Aorta (tissue), 5 donors: ENCODE measurements around the gene ELF2. TPM values are rescaled to one million over a fixed set of nuclear protein-coding genes. Genes with fewer than 3 reads are reported as not detected.
"Not testable (repeated sequence)": the region's sequence is repeated elsewhere in the genome, so short reads cannot be mapped to it uniquely, and the experiment has no call there.

Experiments
- ATAC-seq: fragments of 200-7000 bp; cut with Tn5 transposase; one replicate; pipeline ENCODE4 v1.9.1; 2022; ENCODE audit warnings: moderate library complexity; ENCODE audit not compliant: low FRiP score
- DNase-seq, 2 donors: peaks; one replicate each; pipeline ENCODE4 v3.0.0-alpha.2; 2020
- H3K27ac ChIP-seq, 2 donors: one replicate each; pipeline ENCODE4 v1.5.1; 2013; ENCODE audit warnings: low read length in 2 of 2, mild to moderate bottlenecking in 2 of 2, moderate library complexity in 2 of 2, control low read depth in 1 of 2, inconsistent platforms in 1 of 2, low read depth in 1 of 2
- H3K27me3 ChIP-seq, 2 donors: one replicate each; pipeline ENCODE4 v1.6.1; 2013; ENCODE audit warnings: control low read depth in 1 of 2, low read length in 1 of 2, mild to moderate bottlenecking in 1 of 2, moderate library complexity in 1 of 2; ENCODE audit not compliant: insufficient read depth in 2 of 2, control insufficient read depth in 1 of 2
- H3K36me3 ChIP-seq, 2 donors: one replicate each; pipeline ENCODE4 v1.6.1; 2013; ENCODE audit warnings: control low read depth in 1 of 2, low read length in 1 of 2, mild to moderate bottlenecking in 1 of 2; ENCODE audit not compliant: insufficient read depth in 2 of 2, control insufficient read depth in 1 of 2
- H3K4me1 ChIP-seq, 2 donors: one replicate each; pipeline ENCODE4 v1.6.1; 2013; ENCODE audit warnings: low read length in 2 of 2, control low read depth in 1 of 2, mild to moderate bottlenecking in 1 of 2, moderate library complexity in 1 of 2; ENCODE audit not compliant: insufficient read depth in 2 of 2, control insufficient read depth in 1 of 2
- H3K4me3 ChIP-seq, 2 donors: one replicate each; pipeline ENCODE4 v1.5.1; 2013; ENCODE audit warnings: low read length in 2 of 2, control low read depth in 1 of 2, mild to moderate bottlenecking in 1 of 2
- H3K9me3 ChIP-seq: one replicate; pipeline ENCODE4 v1.6.1; 2013; ENCODE audit warnings: mild to moderate bottlenecking, low read length; ENCODE audit not compliant: control insufficient read depth
- WGBS, 2 donors: extraction: QIAGEN DNeasy Blood & Tissue Kit; methylation state at CpG; one replicate each; pipeline ENCODE4 v1.1.7; 2013; 5-methylcytosine and 5-hydroxymethylcytosine counted together
- intact Hi-C, 2 donors: fragments of 100-400 bp; cut with DNase I; formaldehyde crosslinking; loops; one replicate each; pipeline versions ENCODE4 v1.14.2 to v1.15.0; 2022
- long read RNA-seq, 2 donors: library from polyadenylated mRNA; unstranded; transcript quantifications; one replicate each; pipeline ENCODE4 v2.0.0, GENCODE V29; 2020 to 2021
- polyA plus RNA-seq, 2 donors: library from polyadenylated mRNA; stranded (reverse); fragments of 200-250 nt; gene quantifications; one replicate each; pipeline ENCODE4 v1.2.3, GENCODE V29; 2013
- total RNA-seq, 2 donors: library from RNA; stranded (reverse); fragmentation: NEBNext Ultra II Directional; extraction: Animal tissue kit (Norgen Biotek cat#: 25700); gene quantifications; one replicate each; pipeline ENCODE4 v1.2.1, GENCODE V29; 2021
- donor health status: healthy with polysubstance abuse.
- donor health status: Bipolar disorder and iron deficiency.
- donor health status: DM: no; HTN: no; CAD: no.
- donor health status: DM: no; HTN: no; CAD: no.
- donor health status: DM: yes; HTN: yes; CAD: no.

The ELF2 gene
- total RNA-seq: 100 to 1,000 TPM in 1 of 2 donors, 10 to 100 TPM in 1; 83.9 to 102 TPM
- polyA plus RNA-seq: 10 to 100 TPM; 12.3 to 32.8 TPM
- long read RNA-seq, donor 1, full-length matches to known transcripts: 5 of 45 reads
- long read RNA-seq, donor 1, partial matches to known transcripts: 11 of 45 reads
- long read RNA-seq, donor 1, other reads (novel, unspliced or antisense): 29 of 45 reads
- long read RNA-seq, donor 2, partial matches to known transcripts: 9 of 52 reads
- long read RNA-seq, donor 2, other reads (novel, unspliced or antisense): 39 of 52 reads

DNA sequence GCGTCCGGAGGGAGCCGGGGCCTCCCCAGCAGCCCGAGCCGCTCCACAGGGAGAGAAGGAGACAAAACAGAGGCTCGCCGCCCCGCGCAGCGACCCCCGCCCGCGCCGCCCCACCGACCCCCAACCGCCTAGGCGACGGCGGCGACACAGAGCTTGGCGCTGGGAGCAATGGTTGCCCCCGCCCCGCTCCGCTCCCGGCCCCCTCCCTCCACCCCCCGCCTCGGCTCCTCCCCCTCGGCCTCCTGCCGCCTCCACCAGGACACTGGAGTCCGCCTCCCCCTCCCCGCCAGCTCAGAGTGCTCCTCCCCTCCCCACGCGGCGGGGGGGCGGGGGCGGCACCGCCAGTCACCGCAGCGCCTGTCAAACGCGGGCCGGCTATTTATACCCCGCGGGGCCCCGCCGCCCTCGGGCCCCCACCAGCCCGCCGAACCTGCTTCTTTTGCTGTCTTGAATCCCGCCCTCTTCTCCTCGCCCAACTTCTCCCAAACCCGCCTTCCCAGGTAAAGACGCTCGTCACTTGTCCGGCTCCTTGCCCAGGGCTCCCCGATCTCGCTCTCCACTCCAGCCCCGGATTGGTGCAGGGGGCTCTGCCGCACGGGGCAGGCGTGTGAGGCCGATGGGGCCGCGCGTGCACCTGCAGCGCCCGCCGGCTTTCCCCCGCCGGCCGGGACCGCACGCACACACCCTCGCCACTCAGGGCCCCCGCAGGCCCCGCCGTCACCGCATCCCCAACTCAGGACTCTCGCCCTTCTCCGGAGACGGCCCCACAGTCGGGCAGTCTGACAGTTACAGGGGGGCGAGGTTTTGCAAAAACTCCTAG is at the start of gene ELF2:
Gene ELF2 (minus strand): TSS at position 170 of the 820 bp plus-strand sequence. CDS start 39,517 bp downstream, outside the sequence.
- ATAC-seq (peak; percentile 93), DNase-seq (peak; percentile 97)
- Histone ChIP-seq H3K36me3 (no peaks in the 10 kb centered on the region), H3K9me3 (no peaks in the 10 kb centered on the region), H3K4me1 (no peaks in the 10 kb centered on the region), H3K27me3 (no peaks in the 10 kb centered on the region), H3K4me3 (peak within 1 kb of the TSS; percentile 92 to 94), H3K27ac (peak within 1 kb of the TSS; percentile 99 to 100)
- intact Hi-C loops: loop anchor here (5.0 kb wide), 3 partner anchors 45 to 95 kb away; no protein-coding TSS in a partner anchor
- WGBS, 2 donors: 1% methylated on average over 55 to 83 of the region's 83 CpGs

GRCh38 chr4:139223682-139224317 is 46.8 kb upstream of the ELF2 start:
- Histone ChIP-seq H3K27ac (no peak overlapping the region), H3K36me3 (no peaks in the 10 kb centered on the region), H3K4me1 (no peaks in the 10 kb centered on the region), H3K9me3 (no peaks in the 10 kb centered on the region), H3K4me3 (no peak overlapping the region), H3K27me3 (no peaks in the 10 kb centered on the region)
- ATAC-seq (no peak), DNase-seq (peak in 1 of 2 donors; percentile 84)
- WGBS, 2 donors: 78 to 79% methylated on average over 2 of the region's 2 CpGs
- intact Hi-C loops: no loop called here

DNA sequence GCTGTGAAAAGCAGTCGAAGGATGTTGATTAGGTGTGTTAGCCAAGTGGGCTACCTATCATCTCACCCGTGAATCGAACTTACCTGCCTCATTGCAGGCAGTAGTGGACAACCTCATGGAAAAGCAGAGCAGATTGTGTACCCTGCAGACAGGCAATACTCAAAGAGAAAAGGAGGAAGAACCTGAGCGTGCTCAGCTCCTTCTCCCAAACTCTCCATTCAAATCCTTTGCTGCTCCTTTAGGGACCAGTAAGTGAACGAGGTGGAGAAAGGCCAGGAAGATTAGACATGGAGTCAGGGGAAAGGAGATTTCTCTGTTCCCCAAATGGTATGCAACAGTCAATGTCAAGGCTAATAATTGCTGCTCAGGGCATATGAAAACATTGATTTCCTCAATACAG is 45.2 kb upstream of the ELF2 start:
- no peaks in the 10 kb centered on the region for H3K27me3 ChIP-seq
- intact Hi-C loops: no loop called here
- H3K9me3 ChIP-seq: no peaks in the 10 kb centered on the region
- H3K4me3 ChIP-seq: no peak overlapping the region
- no peak overlapping the region for H3K27ac ChIP-seq
- H3K36me3 ChIP-seq: no peaks in the 10 kb centered on the region
- no peak for DNase-seq
- ATAC-seq: no peak
- 94 to 95% methylated on average over 5 of the region's 5 CpGs for WGBS, 2 donors
- H3K4me1 ChIP-seq: no peaks in the 10 kb centered on the region

GRCh38 chr4:139221687-139222086 is 44.7 kb upstream of the ELF2 start:
- intact Hi-C loops: no loop called here
- H3K4me1 ChIP-seq: no peaks in the 10 kb centered on the region
- DNase-seq (no peak), ATAC-seq (no peak)
- H3K4me3 ChIP-seq: no peak overlapping the region
- no peaks in the 10 kb centered on the region for H3K27me3 ChIP-seq
- H3K36me3 ChIP-seq: no peaks in the 10 kb centered on the region
- WGBS, 2 donors: 66 to 73% methylated on average over 5 of the region's 5 CpGs
- H3K27ac ChIP-seq: no peak overlapping the region
- no peaks in the 10 kb centered on the region for H3K9me3 ChIP-seq

DNA sequence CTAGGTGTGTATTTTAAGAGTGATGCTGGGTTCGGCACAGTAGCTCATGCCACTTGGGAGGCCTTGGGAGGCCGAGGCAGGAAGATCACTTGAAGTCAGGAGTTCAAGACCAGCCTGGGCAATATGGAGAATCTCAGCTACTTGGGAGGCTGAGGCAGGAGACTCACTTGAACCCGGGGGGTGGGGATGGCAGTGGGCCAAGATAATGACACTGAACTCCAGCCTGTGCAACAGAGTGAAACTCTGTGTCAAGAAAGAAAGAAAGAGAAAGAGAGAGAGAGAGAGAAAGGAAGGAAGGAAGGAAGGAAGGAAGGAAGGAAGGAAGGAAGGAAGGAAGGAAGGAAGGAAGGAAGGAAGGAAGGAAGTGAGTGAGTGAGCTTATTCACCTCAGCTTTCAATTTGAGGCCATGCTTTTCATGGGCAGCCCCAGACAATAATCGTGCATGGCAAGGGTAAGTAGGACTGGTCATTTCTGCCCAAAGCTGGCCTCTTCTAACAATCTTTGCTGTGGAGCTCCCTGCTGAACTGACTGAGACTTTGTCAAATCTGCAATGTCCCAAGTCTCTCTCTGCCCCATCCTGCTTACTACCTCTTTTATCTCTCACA is 42.5 kb upstream of the ELF2 start:
- H3K9me3 ChIP-seq: no peaks in the 10 kb centered on the region
- no peaks in the 10 kb centered on the region for H3K27me3 ChIP-seq
- intact Hi-C loops: no loop called here
- WGBS, 2 donors: 85 to 90% methylated on average over 4 of the region's 4 CpGs
- ATAC-seq (no peak), DNase-seq (no peak)
- no peaks in the 10 kb centered on the region for H3K36me3 ChIP-seq
- H3K4me1 ChIP-seq: no peaks in the 10 kb centered on the region
- H3K27ac ChIP-seq: no peak overlapping the region
- H3K4me3 ChIP-seq: no peak overlapping the region

- H3K4me3 ChIP-seq: no peak overlapping the region
- DNase-seq: peak in 1 of 2 donors; percentile 50
- H3K27ac ChIP-seq: no peak overlapping the region
- WGBS, 2 donors: 60 to 66% methylated on average over 7 of the region's 7 CpGs
- no peaks in the 10 kb centered on the region for H3K36me3 ChIP-seq
- no peaks in the 10 kb centered on the region for H3K9me3 ChIP-seq
- H3K27me3 ChIP-seq: no peaks in the 10 kb centered on the region
- H3K4me1 ChIP-seq: no peaks in the 10 kb centered on the region
- no peak for ATAC-seq
- intact Hi-C loops: no loop called here
Measured at GRCh38 chr4:139214039-139214534, 37.1 kb upstream of the ELF2 start.

GRCh38 chr4:139213633-139214032 is 36.6 kb upstream of the ELF2 start:
- H3K27me3 ChIP-seq, ATAC-seq, DNase-seq, H3K36me3 ChIP-seq, H3K27ac ChIP-seq, H3K9me3 ChIP-seq, H3K4me3 ChIP-seq, intact Hi-C loops, H3K4me1 ChIP-seq: not testable (repeated sequence)
- WGBS, 2 donors: 92 to 93% methylated on average over 10 of the region's 10 CpGs

GRCh38 chr4:139212900-139213299 is 35.9 kb upstream of the ELF2 start:
- H3K4me1 ChIP-seq: no peaks in the 10 kb centered on the region
- H3K4me3 ChIP-seq: no peak overlapping the region
- 83 to 86% methylated on average over 3 of the region's 3 CpGs for WGBS, 2 donors
- H3K9me3 ChIP-seq: no peaks in the 10 kb centered on the region
- DNase-seq: no peak
- no peak for ATAC-seq
- H3K36me3 ChIP-seq: no peaks in the 10 kb centered on the region
- H3K27ac ChIP-seq: no peak overlapping the region
- intact Hi-C loops: no loop called here
- no peaks in the 10 kb centered on the region for H3K27me3 ChIP-seq
